HG02642 (cell line): Measurements from ENCODE around the gene VASP.

ENCODE experiments used
- ATAC-seq: cut with Tn5 transposase; IDR thresholded peaks from one replicate; pipeline ENCODE4 v1.9.1; 2021; ENCODE audit warnings: mild to moderate bottlenecking; ENCODE audit not compliant: unreplicated experiment, poor library complexity

The VASP gene

GRCh38 chr19:45542234-45542668 is 35.0 kb downstream of the VASP start:
- ATAC-seq = no peak

- ATAC-seq = no peak
Measured at GRCh38 chr19:45547211-45547770, 40.0 kb downstream of the VASP start.

GRCh38 chr19:45547965-45548609 is 40.8 kb downstream of the VASP start:
- no peak for ATAC-seq

GRCh38 chr19:45553464-45553863 is 46.2 kb downstream of the VASP start:
- ATAC-seq = no peak

GRCh38 chr19:45554481-45554880 is 47.2 kb downstream of the VASP start:
- ATAC-seq = no peak

- ATAC-seq = no peak
Measured at GRCh38 chr19:45556835-45557234, 49.6 kb downstream of the VASP start.

GRCh38 chr19:45558399-45558878 is 51.2 kb downstream of the VASP start:
- no peak for ATAC-seq

GRCh38 chr19:45560038-45560437 is 52.8 kb downstream of the VASP start:
- no peak for ATAC-seq

- ATAC-seq = no peak
Measured at GRCh38 chr19:45560686-45561085, 53.4 kb downstream of the VASP start.

GRCh38 chr19:45564131-45564780 is 57.0 kb downstream of the VASP start:
- ATAC-seq = no peak

GRCh38 chr19:45567609-45568008 is 60.3 kb downstream of the VASP start:
- ATAC-seq = no peak

- no peak for ATAC-seq
Measured at GRCh38 chr19:45568732-45569131, 61.5 kb downstream of the VASP start.

- no peak for ATAC-seq
Measured at GRCh38 chr19:45569619-45570421, 62.5 kb downstream of the VASP start.

- ATAC-seq = no peak
Measured at GRCh38 chr19:45571457-45572220, 64.4 kb downstream of the VASP start.

GRCh38 chr19:45574526-45574925 is 67.2 kb downstream of the VASP start:
- ATAC-seq = no peak

GRCh38 chr19:45575216-45575615 is 67.9 kb downstream of the VASP start:
- no peak for ATAC-seq
